Motor neuron (in vitro differentiated cells): Measurements from ENCODE around the gene DNAJC16. TPM values are rescaled to one million over a fixed set of nuclear protein-coding genes. Genes with fewer than 3 reads are reported as not detected.
"Not testable (repeated sequence)": the region's sequence is repeated elsewhere in the genome, so short reads cannot be mapped to it uniquely, and the experiment has no call there.

Experiments
- ATAC-seq, 8 experiments: fragments of 200-7000 bp; cut with Tn5 transposase; replicated peaks in 6 of 8; 2 replicates each; pipeline ENCODE4 v1.8.0; 2021; ENCODE audit warnings: mild to moderate bottlenecking in 8 of 8, moderate library complexity in 8 of 8
- H3K27ac ChIP-seq, 2 donors: fragments of 250-450 bp; sonication (Bioruptor Pico); 2 replicates each; pipeline ENCODE4 v1.9.0; 2021; ENCODE audit warnings: antibody characterized with exemption in 2 of 2, mild to moderate bottlenecking in 2 of 2, moderate library complexity in 1 of 2
- H3K4me1 ChIP-seq, 2 donors: fragments of 250-450 bp; sonication (Bioruptor Pico); replicated peaks in 1 of 2; 2 replicates each; pipeline ENCODE4 v1.6.1; 2021; ENCODE audit warnings: antibody characterized with exemption in 2 of 2, mild to moderate bottlenecking in 2 of 2, moderate library complexity in 1 of 2
- H3K4me3 ChIP-seq, 5 donors: fragments of 250-450 bp; sonication (Bioruptor Pico); 2 replicates each; pipeline ENCODE4 v1.9.0; 2021; ENCODE audit warnings: antibody characterized with exemption in 5 of 5, mild to moderate bottlenecking in 5 of 5, moderate library complexity in 4 of 5
- WGBS, 10 experiments: fragments of 450-650 bp; shearing (Covaris generic); methylation state at CpG; one replicate each; pipeline ENCODE4 v1.0.0; 2022; 5-methylcytosine and 5-hydroxymethylcytosine counted together
- in situ Hi-C, 9 experiments: fragments of 400-800 bp; cut with MboI; loops; one replicate each; pipeline ENCODE4 v1.15.0; 2021; ENCODE audit warnings: low sequenced_read_pairs in 9 of 9, low pct_unique_long_range_greater_than_20kb in 2 of 9; ENCODE audit not compliant: unreplicated experiment in 9 of 9
- total RNA-seq, 8 experiments: library from RNA; unstranded; fragments of 300-600 nt; gene quantifications; 2 replicates each; pipeline versions ENCODE4 v1.2.3 to v1.2.4, GENCODE V29; 2022

Gene DNAJC16
- 10 to 100 TPM; 14.4 to 26.0 (median 18.0) TPM for total RNA-seq

DNA sequence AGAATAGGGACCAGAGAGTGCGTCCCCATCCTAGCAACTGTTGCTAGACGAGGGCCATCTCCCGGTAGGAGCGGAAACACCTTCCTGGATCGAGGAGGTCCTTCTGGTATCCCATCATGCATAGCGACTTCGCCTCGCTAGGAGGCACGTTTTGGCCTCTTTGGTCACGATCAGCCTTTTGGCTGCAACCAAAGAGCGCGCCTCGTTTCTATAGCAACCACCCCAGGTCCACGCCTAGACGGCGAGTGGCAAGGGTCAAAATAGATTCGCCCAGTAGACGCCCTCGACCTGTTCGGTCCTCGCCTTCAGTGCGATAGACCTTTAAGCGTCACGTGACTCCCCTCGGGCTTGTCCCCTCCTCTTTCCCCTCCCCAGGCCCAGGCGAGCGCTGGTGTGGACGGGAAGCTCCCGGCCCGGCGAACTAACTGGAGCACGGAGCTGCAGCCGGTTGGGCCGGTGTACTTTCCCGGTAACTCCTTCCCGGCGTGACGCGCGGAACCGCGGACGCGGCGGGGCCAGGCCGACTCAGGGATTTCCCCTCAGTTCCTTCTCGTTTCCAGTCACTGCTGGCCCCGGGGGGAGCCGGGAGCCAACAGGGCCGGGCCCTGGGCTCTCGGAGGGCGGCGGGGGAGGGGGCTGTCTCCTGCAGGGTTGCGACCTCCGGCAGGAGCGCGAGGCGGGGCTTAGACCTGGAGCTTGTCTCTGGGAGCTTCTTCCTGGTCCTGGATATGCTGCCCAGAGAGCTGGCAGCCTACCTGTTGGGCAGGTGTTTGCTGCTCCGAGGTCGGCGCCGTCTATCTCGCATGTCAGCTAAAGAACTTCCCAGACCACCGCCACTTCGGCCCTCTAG lies at the start of gene DNAJC16:
Gene DNAJC16 (plus strand): TSS at position 359 of the 850 bp plus-strand sequence. CDS start 2,258 bp downstream, outside the sequence.
- peak within 1 kb of the TSS; percentile 60 to 92 (median 81) for H3K4me3 ChIP-seq
- in situ Hi-C loops = no loop called here
- peak within 1 kb of the TSS; percentile 83 to 94 for H3K27ac ChIP-seq
- WGBS, 10 experiments = 0 to 2% (median 0%) methylated on average over 2 to 35 of the region's 65 CpGs; no CpG with 5 or more reads in 3 of the 10 experiments
- ATAC-seq = peak; percentile 58 to 77 (median 68)
- peaks cover 7 to 17% of the 10 kb centered on the region in 2 donors for H3K4me1 ChIP-seq

DNA sequence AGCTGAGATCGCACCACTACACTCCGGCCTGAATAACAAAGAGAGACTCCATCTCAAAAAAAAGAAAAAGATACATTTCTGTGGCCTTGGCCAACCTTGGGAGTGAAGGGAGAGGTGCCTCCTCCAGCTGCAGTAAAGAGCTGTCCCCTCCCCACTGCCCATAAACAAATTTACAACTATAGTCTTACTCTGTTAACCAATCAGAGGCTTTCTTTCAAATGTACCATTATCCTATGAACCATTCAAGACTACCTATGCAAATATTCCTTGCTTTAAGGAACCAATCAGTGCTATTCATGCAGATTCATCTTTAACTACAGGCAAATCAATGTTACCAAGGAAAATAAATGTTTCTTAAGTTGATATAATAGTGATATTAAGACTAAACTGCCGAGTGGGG lies 49.7 kb upstream of the DNAJC16 start:
- no peaks in the 10 kb centered on the region for H3K4me1 ChIP-seq
- no peak overlapping the region for H3K27ac ChIP-seq
- WGBS, 10 experiments = 70 to 100% (median 82%) methylated on average over 1 to 3 of the region's 3 CpGs
- no peak overlapping the region for H3K4me3 ChIP-seq
- ATAC-seq = peak in 2 of 8 experiments; percentile 28 to 44
- in situ Hi-C loops = no loop called here

DNA sequence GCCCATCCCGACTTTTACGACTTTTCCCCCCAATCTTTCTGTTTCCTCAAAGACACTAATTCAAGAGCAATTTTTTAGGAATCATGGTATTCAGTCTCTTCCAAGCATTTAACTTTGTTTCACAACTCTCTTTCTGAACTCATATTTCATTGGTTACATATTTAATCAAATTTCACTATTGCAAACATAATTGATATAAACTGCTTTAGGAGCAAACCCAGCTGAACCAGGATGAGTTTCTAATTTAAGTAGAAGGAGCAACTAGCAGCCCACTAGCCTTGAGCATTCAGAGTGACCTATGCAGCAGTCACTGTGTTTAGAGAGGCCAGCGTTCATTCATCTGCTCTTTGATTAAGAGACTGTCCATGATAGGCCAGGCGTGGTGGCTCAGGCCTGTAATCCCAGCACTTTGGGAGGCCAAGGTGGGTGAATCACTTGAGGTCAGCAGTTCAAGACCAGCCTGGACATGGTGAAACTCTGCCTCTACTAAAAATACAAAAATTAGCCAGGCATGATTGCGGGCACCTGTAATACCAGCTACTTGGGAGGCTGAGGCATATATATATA lies 48.9 kb upstream of the DNAJC16 start:
- no peak for ATAC-seq
- WGBS, 10 experiments = 60 to 95% (median 87%) methylated on average over 1 to 5 of the region's 5 CpGs
- H3K4me3 ChIP-seq = no peak overlapping the region
- no peak overlapping the region for H3K27ac ChIP-seq
- in situ Hi-C loops = no loop called here
- H3K4me1 ChIP-seq = no peaks in the 10 kb centered on the region

DNA sequence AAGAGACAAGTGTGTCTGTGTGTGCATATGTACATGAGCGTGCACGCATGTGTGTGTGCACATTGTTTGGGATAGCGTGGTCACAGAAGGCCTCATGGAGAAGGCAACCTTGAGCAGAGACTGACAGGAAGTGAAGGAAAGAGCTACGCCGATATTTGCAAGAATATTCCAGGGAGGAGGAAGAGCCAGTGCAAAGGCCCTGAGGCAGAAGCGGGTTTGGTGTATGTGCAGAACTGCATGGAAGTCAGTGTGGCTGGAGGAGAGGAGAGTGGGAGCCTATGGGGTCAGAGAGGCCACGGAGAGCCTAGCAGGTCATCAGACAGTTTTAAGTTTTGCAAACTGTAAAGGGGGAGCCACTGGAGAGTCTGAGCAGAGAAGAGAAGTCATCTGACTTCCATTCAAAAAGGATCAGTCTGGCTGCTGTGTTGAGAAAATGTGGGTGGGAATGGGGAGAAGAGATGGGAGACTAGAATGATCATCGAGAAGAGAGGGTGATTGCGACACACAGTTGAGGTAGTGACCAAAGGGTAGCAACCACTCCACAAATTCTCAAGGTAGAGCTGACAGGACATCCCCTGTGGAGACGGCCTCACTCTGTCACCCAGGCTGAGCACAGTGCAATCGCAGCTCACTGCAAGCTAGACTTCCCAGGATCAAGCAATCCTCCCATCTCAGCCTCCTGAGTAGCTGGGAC lies 46.8 kb upstream of the DNAJC16 start:
- no peak for ATAC-seq
- WGBS, 10 experiments = 66 to 100% (median 91%) methylated on average over 2 to 11 of the region's 11 CpGs
- in situ Hi-C loops = no loop called here
- Histone ChIP-seq H3K27ac (no peak overlapping the region), H3K4me3 (no peak overlapping the region), H3K4me1 (no peaks in the 10 kb centered on the region)

DNA sequence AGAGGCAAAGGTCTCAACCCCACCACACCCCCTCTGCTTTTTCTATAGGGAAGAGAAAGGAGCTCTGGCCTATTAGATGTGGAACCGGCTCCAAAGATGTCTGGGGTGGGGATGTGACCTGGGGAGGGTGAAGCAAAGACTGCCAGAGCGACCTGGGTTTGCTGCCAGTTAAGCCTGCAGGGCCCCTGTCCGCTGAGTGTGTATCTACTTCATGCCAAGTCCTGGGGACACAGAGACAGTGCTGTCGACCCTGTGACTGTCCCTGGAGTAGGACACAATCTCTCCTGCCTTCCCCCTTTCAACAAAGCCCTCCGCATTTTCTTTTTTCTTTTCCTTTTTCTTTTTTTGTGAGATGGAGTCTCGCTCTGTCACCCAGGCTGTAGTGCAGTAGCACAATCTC lies 44.2 kb upstream of the DNAJC16 start:
- H3K4me3 ChIP-seq, in situ Hi-C loops, H3K27ac ChIP-seq, H3K4me1 ChIP-seq, ATAC-seq: not testable (repeated sequence)
- WGBS, 10 experiments = 80 to 100% (median 95%) methylated on average over 1 to 6 of the region's 6 CpGs; no CpG with 5 or more reads in 4 of the 10 experiments

DNA sequence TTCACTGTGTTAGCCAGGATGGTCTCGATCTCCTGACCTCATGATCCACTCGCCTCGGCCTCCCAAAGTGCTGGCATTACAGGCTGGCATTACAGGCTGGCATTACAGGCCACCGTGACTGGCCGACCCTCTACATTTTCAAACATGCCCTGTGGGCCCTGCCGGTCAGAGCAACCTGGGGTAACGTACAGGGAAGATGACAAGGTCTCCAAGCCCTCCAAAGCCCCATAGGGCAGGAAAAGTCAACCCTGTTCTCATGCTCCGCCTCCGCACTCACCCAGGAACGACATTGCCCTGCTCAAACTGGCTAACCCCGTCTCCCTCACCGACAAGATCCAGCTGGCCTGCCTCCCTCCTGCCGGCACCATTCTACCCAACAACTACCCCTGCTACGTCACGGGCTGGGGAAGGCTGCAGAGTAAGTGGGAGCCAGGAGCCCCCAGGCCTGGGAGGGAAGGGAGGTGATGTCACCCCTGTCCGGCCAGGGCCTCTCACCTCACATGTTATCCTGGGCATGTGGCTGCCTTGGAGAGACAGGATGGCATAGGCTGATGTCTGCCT lies 43.6 kb upstream of the DNAJC16 start:
- in situ Hi-C loops, H3K4me1 ChIP-seq, H3K27ac ChIP-seq, H3K4me3 ChIP-seq: not testable (repeated sequence)
- peak in 1 of 8 experiments; percentile 10 for ATAC-seq
- 80 to 93% (median 85%) methylated on average over 2 to 5 of the region's 16 CpGs; no CpG with 5 or more reads in 6 of the 10 experiments for WGBS, 10 experiments

DNA sequence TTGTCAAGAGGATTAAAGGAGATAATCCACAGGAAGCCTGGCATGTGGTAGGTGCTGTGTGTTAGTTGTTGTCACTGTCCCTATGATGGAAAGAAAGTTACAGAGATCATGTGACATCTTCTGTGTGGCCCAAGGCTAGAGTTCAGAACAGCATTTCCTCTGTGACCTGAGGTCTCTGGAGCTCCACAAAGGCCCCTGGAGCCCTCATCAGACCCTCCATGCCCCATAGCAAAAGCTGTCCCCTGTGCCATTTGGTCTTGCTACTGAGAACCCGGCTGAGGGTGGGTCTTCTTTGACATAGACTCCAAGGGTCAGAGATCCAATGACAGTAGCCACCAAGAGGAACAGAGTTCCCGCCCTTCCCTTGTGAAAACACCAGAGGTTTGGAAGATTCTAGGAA lies 42.7 kb upstream of the DNAJC16 start:
- Histone ChIP-seq H3K4me1 (no peaks in the 10 kb centered on the region), H3K27ac (no peak overlapping the region), H3K4me3 (no peak overlapping the region)
- ATAC-seq = no peak
- in situ Hi-C loops = no loop called here
- 38 to 92% (median 86%) methylated on average over 1 to 2 of the region's 2 CpGs; no CpG with 5 or more reads in 4 of the 10 experiments for WGBS, 10 experiments

DNA sequence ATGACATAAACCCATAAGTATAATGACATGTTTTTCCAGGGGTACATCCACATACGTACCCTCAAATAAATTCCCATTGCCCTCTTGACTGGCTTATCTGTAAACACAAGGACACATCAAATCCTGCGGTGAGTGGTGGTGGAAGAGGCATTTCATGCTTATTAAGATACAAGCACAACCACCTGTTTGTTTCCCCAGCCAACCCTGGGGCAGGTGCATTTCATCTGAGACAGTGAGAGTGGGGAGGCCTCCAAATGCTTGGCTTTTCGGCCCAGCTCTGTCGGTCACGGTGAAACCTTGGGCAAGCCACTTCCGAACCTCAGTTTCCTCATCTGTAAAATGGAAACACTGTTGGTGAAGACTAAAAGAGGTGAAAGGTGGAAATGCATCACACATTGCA lies 42.2 kb upstream of the DNAJC16 start:
- ATAC-seq, in situ Hi-C loops, H3K27ac ChIP-seq, H3K4me3 ChIP-seq, H3K4me1 ChIP-seq: not testable (repeated sequence)
- whole genome bisulfite sequencing, 10 experiments = 60 to 100% (median 100%) methylated on average over 1 to 3 of the region's 6 CpGs; no CpG with 5 or more reads in 3 of the 10 experiments

DNA sequence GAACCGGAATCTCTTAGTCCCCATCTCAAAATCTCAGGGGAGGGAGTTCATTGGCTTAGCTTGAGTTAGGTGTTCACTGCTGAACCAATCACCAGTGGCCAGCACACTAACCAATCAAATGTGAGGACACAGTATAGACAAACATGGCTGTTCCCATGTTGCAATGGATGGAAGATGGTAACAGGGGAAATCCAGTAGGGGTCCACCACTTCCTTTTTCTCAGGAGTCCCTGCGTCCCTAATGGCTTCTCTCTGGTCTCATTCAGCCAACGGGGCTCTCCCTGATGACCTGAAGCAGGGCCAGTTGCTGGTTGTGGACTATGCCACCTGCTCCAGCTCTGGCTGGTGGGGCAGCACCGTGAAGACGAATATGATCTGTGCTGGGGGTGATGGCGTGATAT lies 41.0 kb upstream of the DNAJC16 start:
- no peak for ATAC-seq
- in situ Hi-C loops = no loop called here

DNA sequence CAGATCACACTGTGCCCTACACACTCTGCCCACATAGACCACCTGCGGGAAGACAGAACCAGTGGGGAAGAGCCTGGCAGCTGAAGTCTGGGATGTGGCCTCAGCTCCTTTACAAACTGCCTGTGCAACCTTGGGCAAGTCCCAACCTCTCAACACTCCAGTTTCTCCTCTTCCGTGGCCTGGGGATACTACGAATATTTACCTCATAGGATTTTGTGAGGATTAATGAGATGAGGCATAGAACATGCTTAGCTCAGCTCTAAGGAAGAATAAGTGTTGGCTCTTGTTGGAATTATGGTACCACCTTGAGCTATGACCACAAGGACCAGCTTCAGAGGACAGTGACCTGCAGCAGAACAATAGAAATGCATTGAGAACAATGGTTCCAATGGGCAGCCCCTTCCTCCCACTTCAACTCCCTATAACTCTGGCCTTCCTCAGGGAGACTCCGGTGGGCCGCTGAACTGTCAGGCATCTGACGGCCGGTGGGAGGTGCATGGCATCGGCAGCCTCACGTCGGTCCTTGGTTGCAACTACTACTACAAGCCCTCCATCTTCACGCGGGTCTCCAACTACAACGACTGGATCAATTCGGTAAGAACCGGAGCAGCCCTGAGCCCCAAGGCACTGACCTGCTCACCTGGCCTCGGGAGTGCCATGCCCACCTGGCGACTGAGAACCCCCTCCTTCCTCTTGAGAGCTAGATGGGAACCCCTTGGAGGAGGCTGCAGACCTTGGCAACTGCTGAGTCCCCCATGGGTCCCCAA lies 39.6 kb upstream of the DNAJC16 start:
- WGBS, 10 experiments = 77 to 100% (median 96%) methylated on average over 1 to 15 of the region's 17 CpGs; no CpG with 5 or more reads in 5 of the 10 experiments
- in situ Hi-C loops, ATAC-seq: not testable (repeated sequence)

More for the DNA sequence above, 41.0 kb upstream of the DNAJC16 start:
- Histone ChIP-seq H3K4me1 (no peaks in the 10 kb centered on the region), H3K4me3 (no peak overlapping the region), H3K27ac (no peak overlapping the region)
- 69 to 100% (median 92%) methylated on average over 3 to 5 of the region's 6 CpGs; no CpG with 5 or more reads in 4 of the 10 experiments for WGBS, 10 experiments

DNA sequence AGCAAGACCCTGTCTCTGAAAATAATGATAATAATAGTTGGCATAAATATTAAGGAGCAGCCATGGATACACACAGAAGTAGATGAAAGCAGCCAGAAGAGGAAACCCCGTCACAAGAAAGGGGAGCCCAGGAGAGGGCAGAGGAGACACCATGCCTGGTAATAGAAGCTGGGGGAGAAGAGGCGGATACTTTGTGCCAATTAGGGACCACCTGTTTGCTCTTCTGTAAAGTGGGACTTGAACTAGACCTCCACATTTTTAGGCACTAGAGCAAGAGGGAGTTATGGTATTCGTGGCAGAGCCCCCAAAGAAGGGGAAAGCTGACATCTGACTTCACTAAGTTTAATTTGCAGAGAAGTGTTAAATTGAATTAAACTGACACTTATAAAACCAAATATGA lies 38.3 kb upstream of the DNAJC16 start:
- ATAC-seq = no peak
- in situ Hi-C loops = no loop called here
- Histone ChIP-seq H3K4me1 (no peaks in the 10 kb centered on the region), H3K4me3 (no peak overlapping the region), H3K27ac (no peak overlapping the region)
- 48 to 100% (median 92%) methylated on average over 1 to 3 of the region's 3 CpGs; no CpG with 5 or more reads in 3 of the 10 experiments for WGBS, 10 experiments

More for the DNA sequence above, 39.6 kb upstream of the DNAJC16 start:
- H3K4me3 ChIP-seq, H3K4me1 ChIP-seq, H3K27ac ChIP-seq: not testable (repeated sequence)

DNA sequence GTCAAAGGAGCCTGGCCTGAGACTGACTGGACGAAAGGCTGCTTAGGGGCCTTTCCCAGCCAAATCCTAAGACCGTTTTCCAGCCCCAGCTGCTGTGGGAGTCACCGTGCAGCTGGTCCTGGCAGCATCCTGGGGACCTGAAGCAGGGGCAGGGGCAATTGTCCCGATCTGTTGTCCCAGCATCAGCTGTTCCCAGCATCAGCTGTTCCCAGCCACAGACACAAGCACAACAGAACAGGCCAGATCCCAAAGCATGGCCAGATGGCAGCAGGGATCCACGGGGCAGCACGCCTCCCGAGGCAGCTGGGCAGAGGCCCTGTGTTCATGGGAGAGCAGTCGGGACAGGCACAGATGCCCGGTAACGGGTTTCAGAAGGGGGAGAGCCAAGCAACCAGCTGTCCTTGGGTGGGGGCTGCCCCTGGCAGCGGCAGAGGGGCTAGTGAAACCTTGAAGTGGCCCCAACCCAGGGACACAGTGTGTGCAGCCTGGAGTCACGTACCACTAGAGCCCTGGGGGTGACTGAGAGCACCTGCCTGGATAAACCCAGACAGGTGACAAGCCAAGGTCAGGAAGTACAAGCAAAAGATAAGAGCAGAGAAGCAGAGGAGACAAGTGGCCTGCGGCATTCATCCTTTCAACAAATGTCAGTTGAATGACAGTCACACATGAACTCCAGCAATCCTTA lies 37.5 kb upstream of the DNAJC16 start:
- no peak overlapping the region for H3K27ac ChIP-seq
- H3K4me3 ChIP-seq = no peak overlapping the region
- in situ Hi-C loops = no loop called here
- ATAC-seq = peak in 3 of 8 experiments; percentile 34 to 42 (median 41)
- no peaks in the 10 kb centered on the region for H3K4me1 ChIP-seq
- WGBS, 10 experiments = 0 to 100% (median 76%) methylated on average over 1 to 7 of the region's 13 CpGs; no CpG with 5 or more reads in 3 of the 10 experiments
